ENCODE data around the gene POLR2E.

The POLR2E gene

DNA sequence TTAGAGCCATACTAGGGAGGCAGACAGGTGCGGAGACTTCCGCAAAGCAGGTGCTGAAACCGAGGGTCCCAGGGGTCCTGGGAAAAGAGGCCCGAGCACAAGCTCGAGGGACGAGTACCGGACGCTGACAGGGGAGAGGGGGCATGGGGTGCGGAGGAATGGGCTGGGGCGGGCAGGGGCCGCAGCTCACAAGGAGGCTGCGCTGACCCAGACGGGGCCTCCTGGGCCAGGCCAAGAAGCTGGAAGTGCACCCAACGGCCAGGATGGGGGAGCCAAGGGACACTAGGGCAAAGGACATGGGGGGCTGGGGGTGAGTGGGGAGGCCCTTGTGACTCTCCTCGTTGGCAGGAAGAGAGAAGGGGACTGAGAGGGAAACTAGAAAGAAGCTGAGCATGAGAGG, 1.8 kb downstream of the POLR2E start:
- no peak for DNase-seq

DNA sequence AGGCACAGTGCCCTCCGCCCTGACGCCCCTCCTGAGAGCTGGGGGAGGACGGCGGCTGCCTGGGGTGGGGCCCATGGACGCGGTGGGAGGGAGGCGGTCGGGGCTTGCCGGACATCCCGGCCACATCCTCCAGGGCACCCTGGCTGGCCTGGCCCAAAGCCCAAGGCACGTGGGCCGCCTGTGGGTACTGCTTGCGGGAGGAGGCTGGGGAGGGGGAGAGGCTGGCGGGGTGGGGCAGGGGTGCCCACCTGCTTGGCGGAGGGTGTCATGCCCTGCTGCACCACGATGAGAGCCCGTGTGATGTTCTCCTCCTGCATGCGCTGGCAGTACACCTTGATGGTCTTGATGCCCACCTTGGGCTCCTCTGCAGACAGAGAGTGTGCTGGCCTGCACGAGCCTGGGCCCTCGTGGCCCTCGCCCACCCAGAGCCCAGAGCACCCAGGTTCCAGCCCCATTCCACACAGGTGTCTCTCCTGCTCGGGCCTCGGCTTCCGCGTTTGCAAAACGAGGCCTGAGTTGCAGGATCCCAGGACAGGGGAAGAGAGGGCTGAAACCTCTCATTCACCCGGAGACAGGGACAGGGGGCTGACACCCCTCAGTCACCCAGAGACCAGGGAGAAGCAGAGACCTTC, 3.5 kb downstream of the POLR2E start:
- no peak for DNase-seq

DNA sequence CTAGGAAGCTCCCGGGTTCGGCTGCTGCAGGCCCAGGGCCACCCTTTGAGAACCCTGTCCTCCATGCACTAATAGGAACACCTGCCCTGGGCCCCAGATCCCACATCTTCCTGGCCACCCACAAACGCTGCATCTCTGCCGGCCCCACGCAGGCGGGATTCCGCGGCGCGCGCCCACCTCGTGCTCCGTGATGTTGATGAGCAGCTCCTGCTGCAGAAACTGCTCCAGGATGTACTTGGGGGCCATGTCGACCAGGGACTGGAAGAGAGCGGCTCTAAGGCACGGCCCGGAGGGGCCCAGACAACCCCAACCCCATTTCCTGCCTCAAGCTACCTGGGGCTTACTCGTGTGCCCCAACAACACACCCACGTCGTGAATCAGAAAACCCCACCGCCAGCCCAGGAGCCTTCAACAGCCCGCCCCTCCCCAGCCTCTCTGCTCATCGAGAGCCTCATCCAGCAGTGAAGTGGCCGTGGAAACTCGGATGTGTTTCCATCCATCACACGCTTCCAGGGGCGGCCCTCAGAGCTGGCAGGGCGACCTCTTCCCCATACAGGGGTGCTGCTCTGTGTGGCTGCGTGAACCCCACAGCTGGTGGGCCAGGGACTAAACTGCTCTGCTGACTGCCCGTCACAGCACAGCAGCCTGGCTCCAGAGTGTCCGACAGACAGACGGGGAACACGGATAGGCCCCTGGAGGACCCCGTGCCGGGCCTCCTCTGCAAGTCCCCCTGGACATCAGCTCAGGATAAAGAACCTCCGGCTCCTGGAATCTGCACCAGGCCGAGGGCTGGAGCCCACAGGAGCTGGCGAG, 4.2 kb downstream of the POLR2E start:
- no peak for DNase-seq

DNA sequence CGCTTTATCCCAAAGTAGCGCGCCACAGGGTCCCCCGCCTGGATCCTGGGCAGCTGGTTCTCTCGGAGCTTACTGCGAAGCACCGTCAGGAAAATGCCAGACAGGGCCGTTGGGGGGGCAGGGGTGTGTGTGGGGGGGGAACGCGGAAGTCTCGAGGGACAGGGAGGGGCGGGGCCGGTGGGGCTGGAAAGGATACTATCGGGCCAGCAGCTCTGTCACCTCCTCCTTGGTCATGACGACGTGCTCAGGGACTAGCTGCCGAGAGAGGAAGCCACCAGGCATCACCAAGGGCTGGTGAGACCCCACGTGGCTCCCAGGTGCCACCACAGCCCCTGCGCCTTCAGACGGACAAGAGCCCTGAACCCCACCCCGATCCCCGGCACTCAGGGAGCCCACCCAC, 5.3 kb downstream of the POLR2E start:
- DNase-seq = no peak

DNA sequence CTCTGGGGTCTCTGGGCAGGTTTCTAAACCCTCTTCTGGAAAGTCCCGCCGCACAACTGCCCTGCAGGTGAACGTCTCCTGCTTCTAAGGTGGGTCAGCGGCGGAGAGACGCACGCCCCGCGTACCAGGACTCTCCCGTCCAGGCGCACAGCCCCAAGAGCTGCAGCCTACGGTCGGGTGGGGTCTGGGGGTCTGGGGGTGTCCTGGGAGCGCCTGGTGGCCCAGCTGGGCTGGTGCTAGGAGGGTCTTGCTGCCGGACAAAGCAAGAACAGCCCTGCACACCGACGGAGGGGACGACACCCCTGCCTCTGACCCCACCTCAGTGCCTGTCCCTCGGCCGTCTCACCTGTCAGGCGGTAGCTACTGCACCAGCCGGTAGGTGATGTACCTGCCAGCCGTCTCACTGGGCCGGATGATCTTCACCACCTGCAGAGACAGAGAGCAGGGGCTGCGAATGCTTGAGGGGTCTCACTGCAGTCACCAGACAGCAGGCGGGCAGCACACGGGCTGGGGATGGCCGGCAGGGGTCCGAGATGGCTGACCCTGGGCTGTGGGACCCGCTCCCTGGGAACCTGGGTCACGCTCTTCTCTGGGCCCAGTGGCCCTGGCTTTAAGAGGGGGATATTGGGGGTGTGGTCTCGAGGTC, 5.9 kb downstream of the POLR2E start:
- no peak for DNase-seq

DNA sequence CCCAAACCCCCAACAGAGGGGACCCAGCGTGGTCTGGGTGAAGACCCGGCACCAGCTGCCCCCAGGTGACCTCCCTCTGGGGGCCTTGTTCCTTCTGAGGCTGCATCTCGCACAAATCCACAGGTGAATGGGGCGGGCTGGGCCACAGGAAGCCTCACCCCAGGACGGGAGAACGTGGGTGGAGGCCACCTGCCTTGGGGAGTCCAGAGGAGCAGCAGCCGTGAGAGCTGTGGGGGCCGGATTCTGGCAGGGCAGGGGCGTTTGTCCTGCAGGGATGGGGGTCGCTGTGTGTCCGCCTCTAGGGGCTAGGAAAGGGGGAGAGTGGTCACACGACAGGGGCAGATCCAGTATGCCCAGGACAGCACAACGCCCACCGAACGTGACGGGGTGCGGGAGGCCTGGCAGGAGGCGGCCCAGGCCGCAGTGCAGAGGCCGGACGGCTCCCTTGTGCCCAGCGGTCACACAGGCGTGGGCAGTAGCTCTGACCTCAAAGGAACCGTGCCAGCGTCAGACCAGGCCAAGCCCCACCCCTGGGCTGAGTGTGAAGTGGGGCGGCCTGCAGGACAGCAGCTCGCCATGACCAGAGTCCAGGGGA, 6.7 kb downstream of the POLR2E start:
- DNase-seq = no peak

DNA sequence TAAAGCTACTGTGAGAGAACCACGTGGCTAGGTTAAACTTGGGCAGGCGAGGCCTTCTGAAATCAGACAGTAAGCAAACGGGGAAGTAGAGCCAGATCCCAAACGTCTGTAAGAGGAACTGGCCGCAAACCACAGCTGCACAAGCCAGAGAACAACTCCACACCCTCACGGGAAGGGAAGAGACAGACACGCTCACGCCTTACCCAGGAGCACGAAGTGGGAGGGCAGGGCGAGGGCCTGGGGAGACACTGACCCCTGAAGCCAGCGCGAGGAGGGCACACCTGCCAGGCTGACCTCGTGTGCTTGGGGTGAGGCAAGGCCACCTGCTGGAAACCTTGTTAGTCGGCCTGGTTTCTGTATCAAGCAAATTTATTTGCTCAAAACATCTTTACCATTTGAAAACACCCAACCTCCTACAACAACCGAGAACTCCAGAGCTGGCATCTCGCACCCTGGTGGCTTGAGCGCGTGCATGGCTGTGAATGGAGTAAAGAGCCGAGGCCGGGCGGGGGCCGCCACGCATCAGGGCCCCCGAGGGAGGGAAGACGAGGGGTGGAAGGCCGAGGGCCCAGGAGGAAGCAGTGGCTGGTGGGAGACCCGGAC, 7.3 kb downstream of the POLR2E start:
- no peak for DNase-seq

DNA sequence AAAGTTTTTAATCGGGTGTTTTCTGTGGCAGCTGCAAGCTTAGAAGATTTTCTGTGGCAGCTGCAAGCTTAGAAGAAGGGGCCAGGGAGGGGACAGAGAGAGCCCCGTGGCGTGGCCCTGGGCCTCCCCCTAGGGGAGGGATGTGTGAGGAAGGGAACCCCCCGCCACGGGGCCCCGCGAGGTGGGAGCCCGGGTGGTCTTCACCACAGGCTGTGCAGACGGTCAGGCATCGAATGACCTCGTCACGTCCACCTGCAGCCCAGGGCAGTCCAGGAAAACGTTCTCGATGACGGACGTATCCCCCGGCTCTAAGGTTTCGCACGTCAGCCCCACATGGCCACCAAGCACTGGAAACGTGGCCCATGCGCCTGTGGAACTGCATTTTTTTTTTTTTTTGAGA, 8.6 kb downstream of the POLR2E start:
- no peak for DNase-seq

DNA sequence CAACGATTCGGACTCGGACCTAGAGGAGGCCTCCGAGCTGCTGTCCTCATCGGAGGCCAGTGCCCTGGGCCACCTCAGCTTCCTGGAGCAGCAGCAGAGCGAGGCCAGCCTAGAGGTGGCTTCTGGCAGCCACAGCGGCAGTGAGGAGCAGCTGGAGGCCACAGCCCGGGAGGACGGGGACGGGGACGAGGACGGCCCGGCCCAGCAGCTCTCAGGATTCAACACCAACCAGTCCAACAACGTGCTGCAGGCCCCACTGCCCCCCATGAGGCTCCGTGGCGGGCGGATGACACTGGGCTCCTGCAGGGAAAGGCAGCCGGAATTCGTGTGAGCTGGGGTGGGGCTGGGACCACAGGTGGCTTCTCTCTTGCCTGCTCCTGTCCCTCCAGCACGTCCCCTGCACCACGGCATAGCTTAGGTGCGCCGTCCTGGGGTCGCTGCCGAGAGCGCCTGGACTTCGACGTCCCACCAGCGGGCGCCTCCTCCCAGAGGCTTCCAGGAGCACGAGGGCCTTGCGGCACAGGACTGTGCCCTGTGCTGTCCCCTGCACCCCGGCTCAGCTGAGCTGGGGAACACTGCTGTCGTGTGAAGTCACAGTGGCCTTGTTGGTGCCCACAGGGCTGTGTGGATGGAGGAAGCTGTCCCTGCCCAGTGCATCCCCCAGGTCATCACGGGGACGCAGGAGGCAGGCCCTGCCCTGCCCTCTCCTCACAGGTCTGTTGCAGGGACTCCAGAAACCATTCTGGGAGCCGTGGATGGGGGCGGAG, 9.3 kb downstream of the POLR2E start:
- DNase-seq = no peak

DNA sequence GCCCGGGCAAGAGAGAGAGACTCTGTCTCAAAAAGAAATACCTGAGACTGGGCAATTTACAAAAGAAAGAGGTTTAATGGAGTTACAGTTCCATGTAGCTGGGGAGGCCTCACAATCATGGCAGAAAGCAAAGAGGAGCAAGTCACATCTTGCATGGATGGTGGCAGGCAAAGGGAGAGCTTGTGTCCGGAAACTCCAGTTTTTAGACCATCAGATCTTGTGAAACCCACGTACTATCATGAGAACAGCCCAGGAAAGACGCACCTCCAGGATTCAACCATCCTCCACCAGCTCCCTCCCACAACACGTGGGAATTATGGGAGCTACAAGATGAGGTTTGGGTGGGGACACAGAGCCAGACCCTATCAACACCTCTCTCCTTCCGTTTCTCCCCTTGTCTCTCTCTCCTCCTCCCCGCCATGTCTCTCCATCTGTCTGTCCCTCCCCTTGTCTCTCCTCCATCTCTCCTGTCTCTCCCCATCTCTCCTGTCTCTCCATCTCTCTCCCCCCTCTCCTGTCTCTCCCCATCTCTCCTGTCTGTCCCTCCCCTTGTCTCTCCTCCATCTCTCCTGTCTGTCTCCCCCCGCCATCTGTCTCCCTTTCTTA, 10.0 kb downstream of the POLR2E start:
- DNase-seq = no peak

DNA sequence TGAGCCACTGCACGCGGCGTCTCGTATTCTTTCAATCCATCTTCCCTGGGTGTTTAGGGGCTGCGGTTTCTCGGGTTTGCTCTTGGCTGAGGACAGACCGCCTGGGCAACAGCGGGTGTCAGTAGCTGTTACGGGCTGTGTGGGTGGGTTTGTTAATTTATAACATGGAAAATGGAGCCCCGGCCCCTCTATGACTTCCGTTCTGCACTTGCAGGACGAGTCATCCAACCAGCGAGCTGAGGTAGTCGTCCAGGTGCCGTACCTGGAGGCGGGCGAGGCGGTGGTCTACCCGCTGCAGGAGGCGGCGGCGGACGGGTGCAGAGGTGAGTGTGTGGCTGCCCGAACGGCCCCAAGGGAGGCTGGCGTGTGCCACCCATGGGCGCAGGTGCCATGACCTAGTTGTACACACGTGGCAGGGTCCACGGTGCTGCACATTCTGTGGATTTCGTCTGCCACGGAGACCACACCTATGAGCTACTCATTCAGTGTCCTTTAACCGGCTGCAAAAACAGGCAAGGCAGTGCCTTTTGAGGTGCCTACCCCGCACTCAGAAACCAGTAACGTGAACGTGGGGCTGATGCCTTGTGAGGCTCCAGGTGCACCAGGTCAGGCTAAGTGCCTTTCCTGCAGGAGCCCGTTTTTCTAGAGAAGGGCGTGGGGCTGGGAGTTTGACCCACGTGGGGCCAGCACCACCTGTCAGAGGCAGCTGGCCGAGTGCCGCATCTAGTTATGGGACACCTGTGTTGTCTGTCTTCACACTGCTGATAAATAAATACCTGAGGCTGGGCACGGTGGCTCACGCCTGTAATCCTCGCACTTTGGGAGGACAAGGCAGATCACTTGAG, 10.9 kb downstream of the POLR2E start:
- DNase-seq = no peak

DNA sequence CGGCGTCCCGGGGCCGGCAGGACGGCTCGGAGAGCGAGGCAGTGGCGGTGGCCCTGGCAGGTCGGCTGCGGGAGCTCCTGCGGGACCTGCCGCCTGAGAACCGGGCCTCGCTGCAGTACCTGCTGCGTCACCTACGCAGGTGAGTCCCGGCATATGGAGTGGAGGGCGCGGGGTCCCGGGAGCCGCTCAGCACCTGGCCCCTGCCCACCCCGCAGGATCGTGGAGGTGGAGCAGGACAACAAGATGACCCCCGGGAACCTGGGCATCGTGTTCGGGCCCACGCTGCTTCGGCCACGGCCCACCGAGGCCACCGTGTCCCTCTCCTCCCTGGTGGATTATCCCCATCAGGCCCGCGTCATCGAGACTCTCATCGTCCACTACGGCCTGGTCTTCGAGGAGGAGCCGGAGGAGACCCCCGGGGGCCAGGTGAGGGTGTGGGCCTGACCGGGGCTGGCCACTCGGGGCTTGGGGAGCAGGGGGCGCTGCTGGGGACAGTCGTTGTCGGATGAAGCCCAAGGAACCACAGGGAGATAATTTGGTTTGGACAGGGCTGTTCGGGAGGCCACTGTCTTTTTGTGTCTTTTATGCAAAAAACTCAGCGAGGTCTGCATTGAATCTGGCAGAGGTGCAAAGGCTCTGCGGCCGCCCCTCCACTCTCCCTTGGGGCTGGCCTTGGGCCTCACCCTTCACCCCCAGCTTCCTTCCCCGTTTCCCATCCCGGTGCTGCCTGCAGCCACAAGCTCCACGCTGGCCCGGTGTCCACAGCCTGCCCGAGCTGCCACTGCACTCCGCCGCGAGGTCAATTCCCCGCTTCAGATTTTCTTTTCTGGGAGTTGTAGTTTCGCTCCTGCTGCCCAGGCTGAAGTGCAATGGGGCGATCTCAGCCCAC, 12.0 kb downstream of the POLR2E start:
- DNase-seq = no peak

DNA sequence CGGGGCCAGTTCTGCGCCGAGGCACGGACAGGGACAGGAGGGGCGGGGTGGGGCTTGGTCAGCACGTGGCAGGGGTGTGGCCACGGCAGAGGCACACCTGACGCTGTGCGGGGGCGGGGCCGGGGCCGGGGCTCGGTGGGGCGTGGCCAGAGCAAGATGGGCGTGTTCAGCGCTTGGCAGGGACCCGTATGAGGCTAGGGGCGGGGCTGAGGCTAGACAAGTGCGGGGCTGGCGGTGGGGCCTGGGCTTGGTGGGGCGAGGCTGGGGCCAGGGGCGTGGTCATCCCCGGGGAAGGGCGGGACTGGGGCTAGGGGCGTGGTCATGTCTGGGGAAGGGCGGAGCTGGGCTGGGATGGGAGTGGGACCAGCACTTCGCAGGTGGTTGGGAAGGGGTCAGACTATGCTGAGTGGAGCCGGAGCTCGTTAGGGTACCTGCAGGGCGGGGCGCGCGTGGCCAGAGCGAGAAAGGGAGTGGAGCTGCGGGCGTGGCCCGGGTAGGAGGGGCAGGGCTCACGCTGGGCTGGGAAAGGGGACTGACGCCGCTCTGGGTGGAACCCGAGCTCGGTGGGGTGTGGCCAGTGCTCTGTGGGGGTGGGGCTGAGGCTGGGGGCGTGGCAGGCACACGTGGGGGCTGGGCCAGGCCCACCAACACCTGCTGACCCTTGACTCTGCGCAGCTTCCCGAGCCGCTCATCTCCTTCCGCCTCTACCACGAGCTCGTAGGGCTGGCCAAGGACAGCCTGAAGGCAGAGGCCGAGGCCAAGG, 12.8 kb downstream of the POLR2E start:
- DNase-seq = peak; percentile 94

DNA sequence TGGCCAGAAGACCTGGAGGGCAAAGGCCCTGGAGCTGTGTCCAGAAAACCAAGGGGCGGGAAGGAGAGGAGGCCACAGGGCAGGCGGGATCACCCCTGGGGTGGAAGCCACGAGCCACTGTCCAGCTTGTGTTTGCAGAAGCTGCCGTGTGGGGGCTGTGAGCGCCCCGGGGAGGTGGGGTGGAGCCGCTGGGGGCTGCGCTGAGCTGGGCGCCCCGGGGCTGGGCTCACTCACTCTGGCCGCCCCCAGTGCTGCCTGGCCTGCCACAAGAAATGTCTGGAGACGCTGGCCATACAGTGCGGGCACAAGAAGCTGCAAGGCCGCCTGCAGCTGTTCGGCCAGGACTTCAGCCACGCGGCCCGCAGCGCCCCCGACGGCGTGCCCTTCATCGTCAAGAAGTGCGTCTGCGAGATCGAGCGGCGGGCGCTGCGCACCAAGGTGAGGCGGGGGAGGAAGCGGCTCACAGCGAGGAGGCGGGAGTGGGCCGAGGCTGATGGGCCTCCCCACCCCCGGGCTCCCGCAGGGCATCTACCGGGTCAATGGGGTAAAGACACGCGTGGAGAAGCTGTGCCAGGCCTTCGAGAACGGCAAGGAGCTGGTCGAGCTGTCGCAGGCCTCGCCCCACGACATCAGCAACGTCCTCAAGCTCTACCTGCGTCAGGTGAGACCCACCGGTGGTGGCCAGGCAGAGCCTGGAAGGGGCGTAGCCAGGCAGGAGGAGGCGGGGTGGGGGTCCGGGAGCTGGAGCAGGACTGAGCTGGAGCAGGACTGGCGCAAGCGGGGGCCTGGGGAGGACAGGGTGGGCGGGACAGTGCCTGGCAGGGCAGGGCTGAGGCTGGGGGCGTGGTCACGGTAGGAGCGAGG, 13.6 kb downstream of the POLR2E start:
- peak; percentile 65 for DNase-seq

DNA sequence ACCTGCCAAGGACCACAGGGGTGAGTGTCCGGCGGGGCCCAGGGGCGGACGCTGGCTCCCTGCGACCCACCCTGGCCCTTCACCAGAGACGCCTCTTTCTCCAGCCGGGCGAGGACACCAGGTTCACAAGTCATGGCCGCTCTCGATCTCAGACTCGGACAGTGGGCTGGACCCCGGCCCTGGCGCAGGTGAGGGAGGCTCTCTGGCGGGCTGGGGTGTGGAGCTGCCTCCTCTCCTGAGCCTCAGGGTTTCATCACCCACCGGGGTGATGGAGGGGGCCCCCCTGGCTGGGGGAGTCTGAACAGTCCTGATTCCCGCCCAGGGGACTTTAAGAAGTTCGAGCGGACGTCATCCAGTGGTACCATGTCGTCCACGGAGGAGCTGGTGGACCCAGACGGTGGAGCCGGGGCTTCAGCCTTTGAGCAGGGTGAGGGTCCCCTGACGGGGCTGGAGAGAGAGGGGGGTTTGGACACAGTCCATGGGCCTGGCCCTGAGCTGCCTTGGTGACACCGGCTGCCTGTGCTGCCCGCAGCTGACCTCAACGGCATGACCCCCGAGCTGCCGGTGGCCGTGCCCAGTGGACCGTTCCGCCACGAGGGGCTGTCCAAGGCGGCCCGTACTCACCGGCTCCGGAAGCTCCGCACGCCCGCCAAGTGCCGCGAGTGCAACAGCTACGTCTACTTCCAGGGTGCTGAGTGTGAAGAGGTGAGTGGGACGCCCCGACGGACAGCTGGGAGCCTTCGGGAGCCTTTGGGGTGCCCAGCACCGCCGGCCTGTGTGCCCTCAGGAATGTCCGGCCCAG, 14.6 kb downstream of the POLR2E start:
- DNase-seq = no peak

DNA sequence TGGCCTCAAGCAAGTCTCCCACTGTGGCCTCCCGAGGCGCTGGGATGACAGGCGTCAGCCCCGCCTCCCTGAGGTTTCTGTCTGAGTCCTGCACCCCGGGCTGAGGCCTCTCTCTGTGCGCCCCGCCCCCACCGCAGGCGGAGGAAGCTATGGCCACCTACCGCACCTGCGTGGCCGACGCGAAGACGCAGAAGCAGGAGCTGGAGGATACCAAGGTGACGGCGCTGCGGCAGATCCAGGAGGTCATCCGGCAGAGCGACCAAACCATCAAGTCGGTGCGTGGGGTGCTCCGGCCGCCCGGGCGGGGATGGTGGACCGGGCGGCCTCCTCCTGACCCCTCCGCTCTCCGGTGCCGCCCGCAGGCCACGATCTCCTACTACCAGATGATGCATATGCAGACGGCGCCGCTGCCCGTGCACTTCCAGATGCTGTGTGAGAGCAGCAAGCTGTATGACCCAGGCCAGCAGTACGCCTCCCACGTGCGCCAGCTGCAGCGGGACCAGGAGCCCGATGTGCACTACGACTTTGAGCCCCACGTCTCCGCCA, 15.5 kb downstream of the POLR2E start:
- DNase-seq = peak; percentile 54

DNA sequence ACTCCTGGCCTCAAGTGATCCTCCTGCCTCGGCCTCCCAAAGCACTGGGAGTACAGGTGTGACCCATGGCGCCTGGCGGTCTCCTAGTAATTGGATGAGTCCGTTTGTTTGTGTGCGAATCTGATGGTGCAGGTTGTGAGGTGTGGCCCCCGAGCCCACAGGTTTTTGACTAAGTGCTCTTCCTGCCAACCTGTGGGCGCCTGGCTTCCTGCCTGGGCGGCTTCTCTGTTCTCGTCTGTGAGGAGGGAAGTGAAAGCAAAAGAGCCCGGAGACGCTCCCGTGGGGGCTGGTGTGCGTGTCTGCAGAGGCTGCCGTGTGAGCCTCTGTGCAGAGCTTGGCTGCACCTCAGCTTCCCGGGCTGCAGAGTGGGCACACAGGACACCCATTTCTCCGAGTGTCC, 18.2 kb downstream of the POLR2E start:
- DNase-seq = no peak

Measured in NCI-H146 (cell line).